ENCODE measurements around the gene EYA2. TPM values are rescaled to one million over a fixed set of nuclear protein-coding genes. Genes with fewer than 3 reads are reported as not detected.
A peak's percentile ranks its signal among the peaks of the same experiment; 100 is the strongest.

EYA2 gene
- total RNA-seq, 1 experiment from 2014 or later = 0.33 TPM

DNA sequence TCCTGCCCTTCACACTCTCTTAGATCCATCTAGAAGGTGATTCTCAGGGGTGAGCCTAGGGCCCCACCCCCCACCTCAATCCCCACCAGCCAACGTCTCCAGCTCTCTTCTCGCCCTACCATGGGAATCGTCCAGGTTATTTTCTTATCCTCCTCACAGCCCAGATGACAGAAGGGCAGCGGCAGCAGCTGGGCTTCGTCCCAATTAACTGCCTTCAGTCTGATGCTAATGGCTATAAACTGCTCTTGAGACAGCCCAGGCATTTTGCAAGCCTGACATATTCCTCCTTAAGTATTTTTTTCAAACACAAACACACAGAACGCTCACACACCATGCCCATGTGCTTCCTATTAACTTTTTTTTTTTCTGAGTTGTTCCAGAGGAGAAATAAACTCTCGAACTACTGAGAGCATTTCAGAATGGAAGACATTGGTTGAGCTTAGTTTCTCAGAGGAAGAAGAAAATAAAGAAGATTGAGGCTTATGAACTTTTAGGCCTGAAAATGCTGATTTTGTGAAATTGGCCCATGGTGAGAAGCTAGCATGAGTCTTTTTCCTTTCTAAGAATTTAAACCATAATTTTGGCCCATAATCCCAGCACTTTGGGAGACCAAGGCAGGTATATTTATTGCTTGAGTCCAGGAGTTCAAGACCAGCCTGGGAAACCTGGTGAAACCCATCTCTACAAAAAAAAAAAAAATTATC lies 124.6 kb downstream of the EYA2 start:
- Histone ChIP-seq H3K9me2 (replicated peaks; ENCODE audit: low read length) (no peaks in the 10 kb centered on the region), H4K20me1 (ENCODE audit: low read length) (no peaks in the 10 kb centered on the region), H3K27ac (ENCODE audit: low read length) (no peak overlapping the region), H3K4me3 (ENCODE audit: low read length) (no peak overlapping the region), H3K79me2 (ENCODE audit: low read length) (no peaks in the 10 kb centered on the region), H3K9me3 (ENCODE audit: low read length) (no peaks in the 10 kb centered on the region), H3K36me3 (ENCODE audit: low read depth, low read length) (no peaks in the 10 kb centered on the region), H2AFZ (ENCODE audit: low read length) (no peak overlapping the region), H3K27me3 (ENCODE audit: low read length) (peaks cover 70% of the 10 kb centered on the region), H3K4me2 (ENCODE audit: low read length) (no peak overlapping the region), H3K4me1 (ENCODE audit: insufficient read depth, low read length) (no peaks in the 10 kb centered on the region), H3K9ac (ENCODE audit: low read length) (no peak overlapping the region), H3F3A (ENCODE audit: low read length, unreplicated experiment) (no peaks in the 10 kb centered on the region)
- ATAC-seq (no peak), DNase-seq (no peak)
- POLR2A ChIA-PET (ENCODE audit: unreplicated experiment) = no interaction called here
- TF ChIP-seq EZH2 (IDR thresholded peaks at IDR 0.05; ENCODE audit: low read length, unreplicated experiment) = no peak
- TF ChIP-seq EZH2phosphoT487 (IDR thresholded peaks at IDR 0.05; ENCODE audit: borderline replicate concordance, low read length) = no peak
- TF ChIP-seq, protein P1, sequence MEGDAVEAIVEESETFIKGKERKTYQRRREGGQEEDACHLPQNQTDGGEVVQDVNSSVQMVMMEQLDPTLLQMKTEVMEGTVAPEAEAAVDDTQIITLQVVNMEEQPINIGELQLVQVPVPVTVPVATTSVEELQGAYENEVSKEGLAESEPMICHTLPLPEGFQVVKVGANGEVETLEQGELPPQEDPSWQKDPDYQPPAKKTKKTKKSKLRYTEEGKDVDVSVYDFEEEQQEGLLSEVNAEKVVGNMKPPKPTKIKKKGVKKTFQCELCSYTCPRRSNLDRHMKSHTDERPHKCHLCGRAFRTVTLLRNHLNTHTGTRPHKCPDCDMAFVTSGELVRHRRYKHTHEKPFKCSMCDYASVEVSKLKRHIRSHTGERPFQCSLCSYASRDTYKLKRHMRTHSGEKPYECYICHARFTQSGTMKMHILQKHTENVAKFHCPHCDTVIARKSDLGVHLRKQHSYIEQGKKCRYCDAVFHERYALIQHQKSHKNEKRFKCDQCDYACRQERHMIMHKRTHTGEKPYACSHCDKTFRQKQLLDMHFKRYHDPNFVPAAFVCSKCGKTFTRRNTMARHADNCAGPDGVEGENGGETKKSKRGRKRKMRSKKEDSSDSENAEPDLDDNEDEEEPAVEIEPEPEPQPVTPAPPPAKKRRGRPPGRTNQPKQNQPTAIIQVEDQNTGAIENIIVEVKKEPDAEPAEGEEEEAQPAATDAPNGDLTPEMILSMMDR (conservative IDR thresholded peaks at IDR 0.05; ENCODE audit: low read depth, low read length) = no peak
- CTCF ChIA-PET = interaction anchor here (0.7 to 1.6 kb wide), 2 partner anchors 209 to 266 kb away, joined by 4 to 7 read pairs; no protein-coding TSS in a partner anchor
- intact Hi-C loops (cut with micrococcal nuclease) = no loop called here
- BruUV-seq (replicated peaks) = no TSS peak

DNA sequence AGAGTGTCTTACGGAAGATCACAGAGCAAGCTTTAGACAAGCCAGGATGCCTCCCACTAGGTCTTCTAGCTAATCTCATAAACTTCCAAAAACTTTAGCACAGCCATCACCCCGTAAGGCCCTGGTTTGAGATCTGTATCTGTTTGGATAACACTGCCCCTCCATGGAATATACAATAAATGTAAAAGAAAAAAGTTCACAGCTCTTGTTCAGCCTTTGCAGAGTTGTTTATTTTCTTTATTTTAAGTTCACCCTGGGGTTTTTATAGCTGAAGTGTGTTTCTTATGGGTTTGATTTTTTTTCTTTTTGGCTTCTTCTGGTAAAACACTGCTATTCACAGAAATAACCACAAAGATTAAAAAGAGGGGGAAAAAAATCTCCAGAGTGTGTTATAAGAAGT lies 125.6 kb downstream of the EYA2 start:
- peaks cover 77% of the 10 kb centered on the region for H3K27me3 ChIP-seq (ENCODE audit: low read length)
- BruUV-seq (replicated peaks) = no TSS peak
- no peaks in the 10 kb centered on the region for H3K4me1 ChIP-seq (ENCODE audit: insufficient read depth, low read length)
- H3F3A ChIP-seq (ENCODE audit: low read length, unreplicated experiment) = no peaks in the 10 kb centered on the region
- no peaks in the 10 kb centered on the region for H4K20me1 ChIP-seq (ENCODE audit: low read length)
- H3K9me2 ChIP-seq (replicated peaks; ENCODE audit: low read length) = no peaks in the 10 kb centered on the region
- ChIA-PET POLR2A (ENCODE audit: unreplicated experiment) (no interaction called here), CTCF (interaction anchor here (1.6 kb wide), 1 partner anchor 267 kb away, joined by 4 read pairs; no protein-coding TSS in a partner anchor)
- intact Hi-C loops (cut with micrococcal nuclease) = no loop called here
- TF ChIP-seq, protein P1 (conservative IDR thresholded peaks at IDR 0.05; ENCODE audit: low read depth, low read length) = peak; percentile 30; the same call in 1 of the 2 replicates
- no peak for TF ChIP-seq EZH2phosphoT487 (IDR thresholded peaks at IDR 0.05; ENCODE audit: borderline replicate concordance, low read length)
- no peak overlapping the region for H3K4me3 ChIP-seq (ENCODE audit: low read length)
- no peak overlapping the region for H3K4me2 ChIP-seq (ENCODE audit: low read length)
- H3K36me3 ChIP-seq (ENCODE audit: low read depth, low read length) = no peaks in the 10 kb centered on the region
- no peaks in the 10 kb centered on the region for H3K9me3 ChIP-seq (ENCODE audit: low read length)
- no peak for ATAC-seq
- H2AFZ ChIP-seq (ENCODE audit: low read length) = no peak overlapping the region
- no peak overlapping the region for H3K27ac ChIP-seq (ENCODE audit: low read length)
- H3K9ac ChIP-seq (ENCODE audit: low read length) = no peak overlapping the region
- peak; percentile 13 for DNase-seq
- H3K79me2 ChIP-seq (ENCODE audit: low read length) = no peaks in the 10 kb centered on the region

DNA sequence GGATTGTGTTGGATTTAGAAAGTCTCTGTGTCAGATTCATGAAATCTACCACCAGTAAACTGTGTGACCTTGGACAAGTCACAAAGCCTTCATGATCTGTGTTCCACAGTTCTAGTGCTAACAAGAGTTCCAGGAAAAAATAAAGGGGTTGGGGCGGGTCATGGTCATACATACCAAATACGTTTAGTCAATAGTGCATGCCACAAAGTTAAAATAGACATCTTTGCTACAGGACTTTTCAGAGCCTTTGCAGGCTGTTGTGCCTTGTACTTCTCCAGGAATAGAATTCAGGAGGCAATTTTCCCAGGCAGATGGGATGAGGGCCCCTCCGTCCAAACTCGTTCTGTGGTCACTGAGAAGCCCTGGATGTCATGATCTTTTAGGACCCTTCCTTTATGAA lies 127.2 kb downstream of the EYA2 start:
- intact Hi-C loops (cut with micrococcal nuclease) = no loop called here
- H3K9me2 ChIP-seq (replicated peaks; ENCODE audit: low read length) = no peaks in the 10 kb centered on the region
- peaks cover 71% of the 10 kb centered on the region for H3K27me3 ChIP-seq (ENCODE audit: low read length)
- H3F3A ChIP-seq (ENCODE audit: low read length, unreplicated experiment) = no peaks in the 10 kb centered on the region
- DNase-seq (no peak), ATAC-seq (no peak)
- H3K4me3 ChIP-seq (ENCODE audit: low read length) = no peak overlapping the region
- H3K4me1 ChIP-seq (ENCODE audit: insufficient read depth, low read length) = no peaks in the 10 kb centered on the region
- H3K27ac ChIP-seq (ENCODE audit: low read length) = no peak overlapping the region
- TF ChIP-seq EZH2 (IDR thresholded peaks at IDR 0.05; ENCODE audit: low read length, unreplicated experiment) (no peak), EZH2phosphoT487 (IDR thresholded peaks at IDR 0.05; ENCODE audit: borderline replicate concordance, low read length) (no peak)
- TF ChIP-seq, protein P1 (conservative IDR thresholded peaks at IDR 0.05; ENCODE audit: low read depth, low read length) = no peak
- no peaks in the 10 kb centered on the region for H3K79me2 ChIP-seq (ENCODE audit: low read length)
- ChIA-PET POLR2A (ENCODE audit: unreplicated experiment) (no interaction called here), CTCF (no interaction called here)
- H3K36me3 ChIP-seq (ENCODE audit: low read depth, low read length) = no peaks in the 10 kb centered on the region
- H3K9me3 ChIP-seq (ENCODE audit: low read length) = no peaks in the 10 kb centered on the region
- H2AFZ ChIP-seq (ENCODE audit: low read length) = no peak overlapping the region
- no peak overlapping the region for H3K4me2 ChIP-seq (ENCODE audit: low read length)
- BruUV-seq (replicated peaks) = no TSS peak
- H4K20me1 ChIP-seq (ENCODE audit: low read length) = no peaks in the 10 kb centered on the region
- no peak overlapping the region for H3K9ac ChIP-seq (ENCODE audit: low read length)
